Middle frontal gyrus (tissue), 1 donor: ENCODE results near the gene SPATA13.

Source experiments
- DNase-seq: peaks from one replicate; pipeline ENCODE4 v3.0.0-alpha.2; 2015; ENCODE audit warnings: low spot score; ENCODE audit errors: extremely low spot score

SPATA13 gene

DNA sequence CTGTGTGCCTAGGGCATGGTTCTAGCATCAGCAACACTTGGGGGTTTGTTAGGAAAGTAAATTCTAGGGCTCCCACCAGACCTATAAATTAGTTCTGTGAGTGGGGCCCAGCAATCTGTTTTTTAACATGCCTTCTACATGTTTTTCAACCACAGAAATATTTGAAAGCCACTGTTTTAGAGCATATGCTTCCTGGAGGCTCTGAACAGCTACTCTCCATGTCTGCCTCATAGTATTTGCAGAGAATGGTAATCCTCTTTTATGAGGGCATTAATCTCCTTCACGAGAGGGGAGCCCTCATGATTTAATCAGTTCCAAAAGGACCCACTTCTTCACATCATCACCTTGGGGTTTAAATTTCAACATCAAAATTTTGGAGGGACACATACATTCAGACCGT, 6.0 kb downstream of the SPATA13 start:
- no peak for DNase-seq

DNA sequence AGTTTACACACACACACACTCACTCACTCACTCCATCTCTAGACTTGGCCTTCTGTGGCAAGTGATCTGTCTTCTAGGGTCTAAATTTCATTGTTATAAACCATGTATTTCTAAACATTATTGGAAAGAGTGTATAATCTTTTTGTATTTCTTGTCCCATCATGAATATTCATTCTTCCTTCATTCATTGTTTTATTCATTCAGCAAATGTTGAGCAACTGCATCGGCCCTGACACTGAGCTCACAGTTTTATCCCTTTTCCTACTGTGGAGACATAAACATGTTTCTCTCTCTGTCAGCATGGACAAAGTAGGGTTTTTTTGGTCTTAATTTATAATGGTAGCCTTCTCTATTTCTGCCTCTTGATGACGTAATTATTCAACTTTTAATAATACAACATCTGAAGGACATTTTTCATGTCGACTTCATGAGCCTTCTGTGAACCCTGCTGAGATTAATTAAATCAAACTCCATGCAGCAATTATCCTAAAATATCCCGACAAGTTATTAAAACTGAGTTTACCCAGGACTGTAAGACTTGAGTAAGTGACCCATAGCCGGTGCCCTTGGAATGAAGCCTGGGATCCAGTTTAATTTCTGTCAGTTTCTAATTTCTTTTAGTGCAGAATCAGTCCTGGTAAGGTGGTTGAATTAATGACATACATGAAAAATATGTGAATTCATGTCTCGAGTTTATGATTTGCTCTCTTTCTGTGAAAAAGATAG, 7.3 kb downstream of the SPATA13 start:
- DNase-seq = no peak

DNA sequence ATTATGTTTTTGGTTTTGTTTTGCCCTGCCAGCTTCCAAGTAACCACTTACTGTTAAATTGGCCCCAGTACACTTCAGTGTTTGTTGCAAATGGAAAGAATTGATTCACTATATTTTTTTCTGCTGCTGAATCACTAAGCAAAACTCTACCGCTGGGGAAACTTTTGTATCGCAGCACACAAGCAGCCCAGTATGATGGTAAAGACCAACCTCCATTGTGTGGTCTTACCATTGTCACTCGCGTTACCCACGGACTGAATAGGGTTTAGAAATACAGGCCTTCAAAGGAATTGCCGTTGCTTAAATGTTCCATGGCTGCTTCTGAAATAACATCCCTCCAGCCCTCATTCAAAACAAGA, 7.9 kb downstream of the SPATA13 start:
- no peak for DNase-seq

DNA sequence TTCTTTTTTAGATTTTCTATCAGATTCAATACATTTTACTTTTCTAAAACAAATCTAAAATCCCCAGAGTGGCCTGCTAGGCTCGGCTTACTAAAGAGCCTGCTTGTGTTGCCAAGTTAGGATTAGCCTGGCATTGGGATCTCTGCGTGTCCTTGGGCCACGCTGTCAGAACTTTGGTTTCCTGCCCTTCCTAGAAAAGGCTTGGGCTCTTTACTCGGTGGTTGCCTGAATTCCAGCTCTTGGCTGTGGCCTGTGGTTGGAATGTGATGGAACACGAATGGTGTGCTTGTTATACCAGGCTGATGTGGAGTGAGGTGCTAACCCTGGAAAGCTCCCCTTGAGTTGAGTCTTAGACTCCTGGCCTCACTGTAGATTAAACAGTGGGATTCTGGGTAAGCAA, 8.5 kb downstream of the SPATA13 start:
- no peak for DNase-seq

DNA sequence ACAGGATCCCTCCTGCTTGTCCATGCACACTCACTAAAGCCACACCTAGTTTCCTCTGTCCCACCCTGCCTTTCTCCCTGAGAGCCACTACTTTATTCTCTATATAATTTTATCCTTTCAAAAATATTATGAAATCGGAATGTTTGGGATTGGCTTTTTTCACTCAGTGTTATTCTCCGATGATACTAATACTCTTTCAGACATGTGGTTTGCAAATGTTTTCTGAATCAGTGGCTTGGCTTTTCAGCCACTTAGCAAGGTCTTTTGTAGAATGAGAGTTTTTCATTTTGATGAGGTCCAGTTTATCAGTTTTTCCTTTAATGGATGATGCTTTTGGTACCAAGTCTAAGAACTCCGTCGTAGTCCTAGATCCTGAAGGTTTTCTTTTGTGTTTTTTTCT, 11.6 kb downstream of the SPATA13 start:
- DNase-seq = no peak

DNA sequence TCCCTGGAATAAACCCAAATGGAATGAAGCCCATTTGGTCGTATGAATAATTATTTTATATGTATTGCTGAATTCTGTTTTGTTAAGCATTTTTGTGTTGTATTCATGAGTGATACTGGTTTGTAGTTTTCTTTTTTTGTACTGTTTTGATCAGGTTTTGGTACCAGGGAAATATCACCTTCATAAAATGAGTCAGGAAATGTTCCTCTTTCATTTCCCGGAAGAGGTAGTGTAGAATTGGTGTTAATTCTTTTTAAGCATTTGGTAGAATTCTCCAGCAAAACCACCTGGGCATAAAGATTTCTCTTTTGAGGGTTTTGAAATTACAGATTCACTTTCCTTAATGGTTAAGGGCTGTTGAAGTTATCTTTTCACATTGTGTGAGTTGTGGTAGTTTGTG, 13.3 kb downstream of the SPATA13 start:
- no peak for DNase-seq

DNA sequence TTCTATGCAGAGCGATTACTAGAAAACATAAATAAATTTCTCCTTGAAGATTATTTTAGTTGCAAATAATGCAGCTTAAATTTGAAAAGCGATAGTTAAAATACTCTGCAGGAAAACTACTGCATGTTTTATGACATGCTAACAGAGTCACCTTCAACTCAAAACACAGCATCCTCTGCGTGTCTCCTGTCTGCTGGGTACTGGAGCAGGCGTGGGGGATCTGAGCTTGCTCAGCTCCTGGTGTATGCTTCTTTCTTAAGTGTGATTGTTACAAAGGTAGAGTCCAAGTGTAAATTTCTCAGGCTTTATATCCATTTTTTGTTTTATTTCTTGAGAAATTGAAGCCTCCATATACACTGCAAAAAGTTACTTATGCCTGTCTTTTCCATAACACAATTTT, 15.3 kb downstream of the SPATA13 start:
- DNase-seq = no peak

DNA sequence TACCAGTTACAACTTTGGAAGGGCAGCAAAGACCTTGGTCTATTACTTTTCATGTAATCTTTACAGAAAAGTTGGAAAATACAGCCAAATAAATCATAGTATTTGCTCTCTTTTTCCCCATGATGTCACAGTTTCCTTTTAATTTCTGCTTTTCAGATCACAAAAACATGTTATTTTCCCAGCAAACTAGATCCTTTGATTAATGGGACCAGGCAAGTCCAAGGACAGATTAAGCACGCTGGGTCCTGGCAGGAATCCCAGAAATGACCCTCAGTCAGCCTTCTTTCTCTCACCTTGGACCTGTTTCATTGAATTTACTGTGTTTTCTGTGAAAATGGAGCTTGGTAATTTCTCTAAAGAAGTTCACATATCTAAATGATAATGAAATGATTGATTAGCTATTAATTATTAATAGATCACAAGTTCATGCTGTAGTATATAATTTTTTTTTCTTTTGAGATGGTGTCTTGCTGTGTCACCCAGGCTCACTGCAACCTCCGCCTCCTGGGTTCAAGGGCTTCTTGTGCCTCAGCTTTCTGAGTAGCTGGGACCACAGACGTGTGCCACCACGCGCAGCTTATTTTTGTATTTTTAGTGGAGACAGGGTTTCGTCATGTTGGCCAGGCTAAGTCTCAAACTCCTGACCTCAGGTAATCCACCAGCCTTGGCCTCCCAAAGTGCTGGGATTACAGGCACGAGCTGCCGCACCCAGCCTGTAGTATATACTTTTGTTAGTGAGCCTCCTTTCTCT, 16.0 kb downstream of the SPATA13 start:
- no peak for DNase-seq

DNA sequence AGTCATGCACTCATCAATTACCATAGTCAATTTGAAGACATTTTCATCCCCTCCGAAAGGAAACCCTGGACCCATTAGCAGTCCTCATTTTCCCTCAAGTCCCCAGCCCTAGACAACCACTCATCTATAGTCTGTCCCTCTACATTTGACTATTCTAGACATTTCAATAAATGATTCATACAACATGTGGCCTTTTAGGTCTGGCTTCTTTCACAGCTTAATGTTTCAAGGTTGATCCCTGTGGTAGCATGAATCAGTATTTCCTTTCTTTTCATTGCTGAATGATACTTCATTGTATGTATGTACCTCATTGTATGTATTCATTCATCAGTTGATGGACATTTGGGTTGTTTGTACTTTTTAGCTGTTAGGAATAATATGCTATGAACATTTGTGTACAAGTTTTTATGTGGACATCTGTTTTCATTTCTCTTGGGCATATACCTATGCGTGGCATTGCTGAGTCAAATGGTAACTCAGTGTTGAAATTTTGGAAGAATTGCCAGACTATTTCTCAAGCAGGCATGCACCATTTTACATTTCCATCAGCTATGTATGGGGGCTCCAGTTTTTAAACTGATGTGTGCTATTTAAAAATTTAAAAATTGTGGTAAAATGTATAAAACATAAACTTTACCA, 18.4 kb downstream of the SPATA13 start:
- DNase-seq = no peak

DNA sequence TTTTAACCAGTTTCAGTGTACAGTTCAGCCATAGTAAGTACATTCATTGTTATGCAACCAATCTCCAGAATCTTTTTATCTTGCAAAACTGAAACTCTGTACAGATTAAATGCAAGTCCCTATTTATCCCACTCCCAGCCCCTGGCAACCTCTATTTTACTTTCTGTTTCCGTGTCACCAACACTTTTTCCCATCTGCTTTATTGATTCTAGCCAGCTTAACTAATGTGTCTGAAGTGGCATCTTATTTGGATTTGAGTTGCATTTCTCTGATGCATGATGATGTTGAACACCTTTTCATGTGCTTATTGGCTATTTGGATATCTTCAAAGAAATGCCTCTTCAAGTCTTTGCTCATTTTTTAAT, 18.9 kb downstream of the SPATA13 start:
- DNase-seq = no peak

DNA sequence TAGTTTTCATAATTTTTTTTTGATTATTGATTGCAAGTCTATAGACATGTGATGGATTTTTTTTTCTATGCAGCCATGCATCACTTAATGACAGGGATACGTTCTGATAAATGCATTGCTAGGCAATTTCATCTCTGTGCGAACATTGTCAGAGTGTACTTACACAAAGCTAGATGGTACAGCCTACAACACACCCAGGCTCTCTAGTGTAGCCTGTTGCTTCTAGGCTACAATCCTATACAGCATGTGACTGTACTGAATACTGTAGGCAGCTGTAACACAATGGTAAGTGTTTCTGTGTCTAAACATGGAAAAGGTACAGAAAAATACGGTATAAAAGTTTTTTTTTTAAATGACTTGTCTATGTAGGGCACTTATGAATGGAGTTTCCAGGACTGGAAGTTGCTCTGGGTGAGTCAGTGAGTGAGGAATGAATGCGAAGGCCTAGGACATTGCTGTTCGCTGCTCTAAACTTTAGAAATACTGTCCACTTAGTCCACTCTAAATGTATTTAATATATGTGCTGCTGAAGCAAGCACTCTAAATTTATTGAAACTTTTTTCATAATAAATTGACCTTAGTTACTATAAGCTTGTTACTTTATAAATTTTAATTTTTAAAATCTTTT, 20.3 kb downstream of the SPATA13 start:
- no peak for DNase-seq

DNA sequence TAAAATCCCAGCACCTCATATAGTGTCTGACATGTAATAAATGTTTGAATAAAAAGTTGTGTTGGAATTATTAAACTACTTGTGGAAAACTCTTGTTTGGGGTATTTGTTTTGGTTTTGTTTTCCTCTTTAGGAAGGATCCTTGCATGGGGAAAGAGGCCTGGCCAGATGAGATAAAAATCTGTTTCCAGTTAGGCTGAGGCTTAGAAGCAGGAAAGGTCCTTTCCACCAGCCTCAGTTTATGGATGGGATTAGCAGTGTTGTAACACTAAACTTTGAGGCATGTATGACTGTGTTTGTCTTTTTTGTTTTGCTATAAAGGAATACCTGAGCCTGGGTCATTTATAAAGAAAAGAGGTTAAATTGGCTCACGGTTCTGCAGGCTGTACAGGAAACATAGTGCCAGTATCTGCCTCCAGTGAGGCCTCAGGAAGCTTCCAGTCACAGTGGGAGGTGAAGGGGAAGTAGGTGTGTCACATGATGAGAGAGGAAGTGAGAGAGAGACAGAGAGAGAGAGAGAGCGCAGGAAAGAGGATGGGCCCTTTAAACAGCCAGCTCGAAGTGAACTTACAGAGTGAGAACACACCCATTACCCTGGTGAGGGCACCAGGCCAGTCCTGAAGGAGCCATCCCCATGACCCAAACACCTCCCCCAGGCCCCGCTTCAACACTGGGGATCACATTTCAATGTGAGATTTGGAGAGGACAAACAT, 21.6 kb downstream of the SPATA13 start:
- no peak for DNase-seq

DNA sequence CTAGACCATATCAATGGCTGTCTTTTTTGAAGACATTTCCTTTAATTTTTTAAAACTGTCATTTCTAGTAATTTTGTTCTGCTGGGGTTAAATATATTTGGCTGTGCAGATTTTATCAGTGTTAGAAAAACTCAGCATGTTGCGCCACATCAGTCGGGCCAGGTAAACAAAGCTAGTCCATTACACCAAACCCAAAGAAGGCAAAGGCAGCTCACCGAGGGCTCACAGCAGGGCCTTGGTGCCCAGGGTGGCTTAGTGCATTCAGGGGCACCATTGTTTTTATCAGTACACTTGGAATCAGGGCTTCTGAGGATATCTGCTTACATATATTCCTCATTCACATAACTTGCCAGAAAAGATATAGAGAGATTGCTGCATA, 22.2 kb downstream of the SPATA13 start:
- DNase-seq = no peak

DNA sequence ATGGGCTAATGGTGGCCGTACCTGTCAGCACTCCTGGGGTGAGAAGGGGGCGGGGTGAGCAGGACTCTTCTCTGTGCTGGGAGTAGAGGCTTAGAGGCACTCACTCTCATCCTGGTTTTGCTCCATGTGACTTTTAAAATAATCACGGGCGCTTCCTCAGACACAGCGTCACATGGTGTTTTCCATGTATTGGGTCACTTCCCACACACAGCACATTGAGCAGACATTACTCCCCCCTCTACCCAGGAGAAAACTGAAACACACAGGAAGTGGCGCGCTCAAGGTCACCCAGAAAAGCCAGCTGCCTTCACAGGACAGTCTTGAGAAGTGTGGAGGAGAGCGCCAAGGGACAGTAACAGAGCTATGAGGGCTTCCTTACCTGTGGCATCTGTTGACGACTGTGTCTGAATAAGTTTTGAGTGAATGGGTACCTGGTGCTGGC, 23.2 kb downstream of the SPATA13 start:
- no peak for DNase-seq

DNA sequence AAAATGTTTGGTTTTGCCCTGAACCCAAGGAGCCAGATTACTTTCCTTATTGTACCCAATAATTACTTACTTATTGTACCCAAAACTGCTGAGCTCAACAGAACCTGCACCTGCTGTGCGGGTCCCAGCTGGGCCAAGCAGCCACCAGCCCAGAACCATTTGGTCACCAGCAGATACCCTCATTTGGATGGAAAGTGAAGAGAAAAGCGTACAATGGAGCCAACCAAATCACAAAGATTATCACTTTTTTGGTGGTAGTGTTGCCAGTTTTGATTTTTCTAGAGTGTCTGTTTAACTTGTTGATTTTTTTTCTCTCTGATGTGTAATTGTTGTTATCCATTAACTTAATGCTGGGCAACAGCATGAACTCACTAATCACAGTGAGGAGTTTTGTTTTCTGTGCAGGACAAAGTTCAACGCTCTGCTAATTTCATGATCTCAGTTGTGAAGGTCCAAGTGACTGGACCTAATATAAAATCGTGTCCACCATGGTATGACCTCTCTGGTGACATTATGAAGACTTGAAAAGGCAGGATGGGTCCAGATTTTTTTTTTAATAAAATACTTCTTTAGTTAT, 23.8 kb downstream of the SPATA13 start:
- no peak for DNase-seq

DNA sequence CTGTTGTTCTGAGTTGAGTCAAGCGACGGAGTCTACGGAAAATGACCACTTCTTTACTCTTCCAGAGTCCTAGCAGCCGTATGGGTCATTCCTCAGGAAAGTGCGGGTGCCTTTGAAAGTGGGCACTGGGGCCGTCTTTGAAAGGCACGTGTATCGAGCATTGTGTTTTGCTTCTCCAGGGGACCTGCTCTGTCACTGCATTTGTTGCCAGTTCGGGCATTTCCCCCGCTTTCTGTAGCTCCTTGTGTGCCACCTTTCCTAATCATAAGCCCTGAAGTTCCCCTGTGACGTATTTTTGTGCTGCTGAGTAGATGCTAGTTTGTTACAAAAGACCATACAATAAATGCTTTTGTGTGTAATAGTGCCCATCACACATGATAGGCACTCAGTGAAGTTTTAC, 24.4 kb downstream of the SPATA13 start:
- DNase-seq = no peak

DNA sequence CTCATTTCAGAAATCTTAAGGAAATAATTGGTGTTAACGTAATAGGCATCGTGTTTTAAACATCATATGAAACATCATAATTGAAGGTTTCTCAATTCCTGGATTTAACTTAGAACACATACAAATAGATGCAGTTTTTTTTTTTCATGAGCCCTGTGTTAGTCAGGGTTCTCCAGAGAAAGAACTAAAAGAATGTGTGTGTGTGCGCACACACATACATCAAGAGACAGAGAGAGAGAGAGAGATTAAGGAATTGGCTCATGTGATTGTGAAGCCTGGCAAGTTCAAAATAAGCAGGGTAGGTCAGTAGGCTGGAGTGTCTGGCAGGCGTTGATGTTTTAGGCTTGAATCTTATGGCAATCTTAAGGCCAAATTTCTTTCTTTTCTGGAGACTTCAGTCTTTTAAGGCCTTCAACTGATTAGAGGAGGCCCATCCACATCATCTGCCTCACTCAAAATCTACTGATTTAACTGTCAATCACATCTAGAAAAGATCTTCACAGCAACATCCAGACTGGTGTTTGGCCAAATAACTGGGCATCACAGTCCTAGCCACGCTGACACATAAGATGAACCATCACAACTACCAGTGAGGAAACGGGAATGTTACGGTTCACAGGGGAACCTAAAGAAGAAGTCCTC, 25.2 kb downstream of the SPATA13 start:
- no peak for DNase-seq

DNA sequence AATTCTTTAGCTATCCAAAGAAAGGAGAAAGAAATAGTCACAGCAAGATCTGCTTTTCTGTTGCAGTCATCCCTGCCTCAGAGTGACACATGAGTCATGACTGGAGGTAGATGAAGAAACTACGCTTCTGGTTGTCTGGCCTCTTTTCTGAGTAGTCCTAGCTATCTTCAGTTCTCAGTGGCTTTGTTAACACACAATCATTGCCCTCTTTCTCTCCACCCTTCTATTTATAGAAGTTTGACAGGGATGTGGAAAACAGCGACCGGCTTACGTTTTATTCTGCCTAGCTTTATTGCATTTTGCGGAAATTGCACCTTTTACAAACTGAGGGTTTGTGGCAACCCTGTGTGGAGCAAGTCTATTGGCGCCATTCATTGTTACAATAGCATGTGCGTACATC, 26.7 kb downstream of the SPATA13 start:
- DNase-seq = no peak

DNA sequence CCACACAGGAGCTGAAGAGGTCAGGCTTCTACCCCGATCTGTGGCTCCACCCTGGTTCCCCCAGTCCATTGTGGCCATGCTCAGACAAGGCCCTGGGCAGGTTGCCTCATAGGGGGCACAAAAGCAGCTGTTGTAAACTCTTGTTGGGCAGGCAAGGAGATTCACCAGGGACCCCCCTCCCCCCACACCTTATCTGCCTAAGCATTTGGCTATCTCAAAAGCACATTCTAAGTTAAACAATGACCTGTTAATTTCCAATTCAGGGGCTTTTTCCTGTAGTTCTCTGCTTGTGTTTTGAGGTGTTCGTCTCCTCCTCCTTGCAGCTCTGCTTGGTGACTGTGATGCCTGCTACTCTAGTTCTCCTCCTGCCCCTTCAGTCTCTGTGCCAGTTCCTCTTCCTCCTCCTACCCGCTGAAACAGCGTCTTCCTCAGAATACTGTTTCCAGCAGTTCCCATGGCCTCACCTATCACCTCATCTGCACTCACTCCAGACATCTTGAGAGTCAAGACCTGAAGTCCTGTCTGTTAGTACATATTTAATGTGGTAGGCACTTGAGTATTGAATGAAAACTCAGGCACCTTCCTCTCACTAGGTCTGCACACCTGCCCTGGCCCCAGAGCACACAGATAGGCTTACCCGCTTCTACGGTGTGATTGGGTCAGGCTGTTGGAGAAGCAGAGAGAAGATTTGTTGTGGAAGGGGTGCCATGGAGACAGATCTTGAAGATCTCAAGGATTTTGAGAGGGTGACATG, 31.7 kb downstream of the SPATA13 start:
- DNase-seq = no peak

DNA sequence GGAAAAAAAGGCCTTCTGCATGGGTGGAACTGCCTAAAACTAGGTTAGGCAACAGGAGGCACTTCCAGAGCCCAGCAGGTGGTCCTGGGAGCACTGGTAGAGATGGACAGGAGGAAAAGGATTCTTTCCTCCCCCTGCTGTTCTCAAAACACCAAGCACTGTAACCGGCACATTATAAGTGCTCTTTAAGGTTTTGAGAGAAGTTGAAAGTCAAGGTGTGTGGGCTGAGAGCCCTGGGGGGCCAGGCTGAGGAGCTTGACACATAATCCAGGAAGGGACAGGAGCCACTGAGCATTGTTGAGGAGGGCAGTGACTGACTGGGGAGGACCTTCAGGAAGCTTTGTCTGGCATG, 32.3 kb downstream of the SPATA13 start:
- DNase-seq = no peak
